ENCODE data around the gene TMEFF2. TPM values are rescaled to one million over a fixed set of nuclear protein-coding genes. Genes with fewer than 3 reads are reported as not detected.

The TMEFF2 gene
- total and polyA plus RNA-seq, 3 experiments from 2014 or later, result not detected

DNA sequence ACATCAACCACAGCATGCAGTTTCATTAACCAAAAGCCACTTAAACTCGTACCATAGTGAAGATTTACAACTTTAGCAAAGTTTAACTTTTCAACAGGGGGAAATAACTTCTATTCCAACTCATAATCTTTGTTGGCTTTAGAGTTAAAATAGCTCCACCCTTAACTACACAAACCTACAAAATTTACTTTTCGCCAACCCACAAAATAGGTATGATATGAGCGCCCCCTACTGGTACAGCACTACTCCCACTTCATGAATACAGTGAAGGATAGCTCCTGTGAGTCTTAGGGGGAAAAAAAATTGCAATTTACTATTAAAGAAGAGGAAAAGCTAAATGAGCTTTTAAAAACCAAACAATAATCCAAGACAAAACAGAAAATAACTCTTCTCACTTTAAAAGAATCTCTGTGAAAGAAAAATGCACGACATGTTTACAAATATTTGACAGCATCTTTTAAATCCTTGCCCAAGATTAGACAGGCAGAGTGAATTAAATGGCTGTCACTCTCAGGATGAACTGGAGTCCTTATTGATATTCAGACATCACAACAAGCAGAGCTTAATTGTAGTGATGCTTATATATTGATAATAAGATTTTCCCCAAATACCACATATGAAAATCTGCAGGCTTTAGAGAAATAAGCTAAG, 32.2 kb downstream of the TMEFF2 start:
- peak overlapping the region; percentile 16 for H3K4me3 ChIP-seq (ENCODE audit: low read length)
- ChIA-PET CTCF (interaction anchor here (0.8 to 2.1 kb wide), 24 partner anchors 8 to 998 kb away, joined by 3 to 77 read pairs (median 5); partner anchors contain the start of gene TMEFF2), POLR2A (no interaction called here)

GRCh38 chr2:192161656-192162290, 33.0 kb downstream of the TMEFF2 start:
- POLR2A ChIA-PET, result no interaction called here
- H3K27me3 ChIP-seq (ENCODE audit: insufficient read depth, low read length, poor library complexity, severe bottlenecking), result no peaks in the 10 kb centered on the region

More for the DNA sequence above, 32.2 kb downstream of the TMEFF2 start:
- no peaks in the 10 kb centered on the region for H3K27me3 ChIP-seq (ENCODE audit: insufficient read depth, low read length, poor library complexity, severe bottlenecking)
- peak; percentile 45 to 63 (median 49) for DNase-seq
- Mint-ChIP-seq H3K4me1 (peaks cover 7 to 8% (median 8%) of the 10 kb centered on the region in 3 donors), H3K27ac (no peak overlapping the region), H3K9me3 (no peaks in the 10 kb centered on the region), H3K4me3 (no peak overlapping the region), H3K36me3 (no peaks in the 10 kb centered on the region), H3K27me3 (peaks cover 3 to 32% of the 10 kb centered on the region in 2 donors)
- H3K4me1 ChIP-seq (ENCODE audit: insufficient read depth, low read length), result peaks cover 10% of the 10 kb centered on the region
- no peaks in the 10 kb centered on the region for H3K36me3 ChIP-seq (ENCODE audit: insufficient read depth, low read length)
- H3K27ac ChIP-seq (ENCODE audit: low read depth, low read length), result no peak overlapping the region
- H3K9me3 ChIP-seq (ENCODE audit: low read length), result no peaks in the 10 kb centered on the region

DNA sequence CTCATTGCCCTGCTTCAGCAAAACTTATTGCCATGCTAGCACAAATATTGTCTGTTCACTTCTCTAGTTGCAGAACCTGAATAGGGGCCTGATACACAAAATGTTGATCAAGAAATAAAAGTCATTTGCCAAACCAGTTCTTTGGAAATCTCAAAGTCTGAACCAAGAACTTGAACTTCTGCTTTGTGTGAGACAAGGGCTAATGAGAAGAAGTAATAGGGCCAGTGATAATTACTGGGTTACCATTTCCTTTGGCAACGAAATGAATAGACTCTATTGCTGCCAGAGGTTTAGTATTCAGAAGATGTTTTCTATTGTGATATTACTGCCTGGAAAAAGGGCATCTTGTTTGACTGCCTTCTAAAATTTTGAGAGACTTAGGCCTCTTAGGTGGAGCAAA, 35.0 kb downstream of the TMEFF2 start:
- no peak for DNase-seq
- Mint-ChIP-seq H3K36me3 (no peaks in the 10 kb centered on the region), H3K4me1 (peaks cover 7 to 8% (median 8%) of the 10 kb centered on the region in 3 donors), H3K4me3 (no peak overlapping the region), H3K9me3 (no peaks in the 10 kb centered on the region), H3K27me3 (peaks cover 3 to 13% of the 10 kb centered on the region in 2 donors), H3K27ac (no peak overlapping the region)
- ChIA-PET POLR2A (no interaction called here), CTCF (interaction anchor here (1.0 kb wide), 1 partner anchor 605 kb away, joined by 3 read pairs; no protein-coding TSS in a partner anchor)
- Histone ChIP-seq H3K36me3 (ENCODE audit: insufficient read depth, low read length) (no peaks in the 10 kb centered on the region), H3K27me3 (ENCODE audit: insufficient read depth, low read length, poor library complexity, severe bottlenecking) (no peaks in the 10 kb centered on the region), H3K4me3 (ENCODE audit: low read length) (no peak overlapping the region), H3K4me1 (ENCODE audit: insufficient read depth, low read length) (peaks cover 10% of the 10 kb centered on the region), H3K9me3 (ENCODE audit: low read length) (no peaks in the 10 kb centered on the region), H3K27ac (ENCODE audit: low read depth, low read length) (no peak overlapping the region)

More at GRCh38 chr2:192161656-192162290, 33.0 kb downstream of the TMEFF2 start:
- Mint-ChIP-seq H3K9me3 (no peaks in the 10 kb centered on the region), H3K4me3 (no peak overlapping the region), H3K36me3 (no peaks in the 10 kb centered on the region), H3K4me1 (peaks cover 7 to 8% (median 8%) of the 10 kb centered on the region in 3 donors), H3K27me3 (peaks cover under 1 to 26% of the 10 kb centered on the region in 2 donors), H3K27ac (peak overlapping the region in 1 of 8 donors; percentile 55)
- no peak overlapping the region for H3K27ac ChIP-seq (ENCODE audit: low read depth, low read length)
- DNase-seq, result no peak
- no peaks in the 10 kb centered on the region for H3K9me3 ChIP-seq (ENCODE audit: low read length)
- H3K4me1 ChIP-seq (ENCODE audit: insufficient read depth, low read length), result peaks cover 10% of the 10 kb centered on the region
- CTCF ChIA-PET, result interaction anchor here (0.8 to 2.1 kb wide), 23 partner anchors 8 to 997 kb away, joined by 3 to 77 read pairs (median 5); partner anchors contain the start of gene TMEFF2
- no peaks in the 10 kb centered on the region for H3K36me3 ChIP-seq (ENCODE audit: insufficient read depth, low read length)
- peak overlapping the region; percentile 16 for H3K4me3 ChIP-seq (ENCODE audit: low read length)

DNA sequence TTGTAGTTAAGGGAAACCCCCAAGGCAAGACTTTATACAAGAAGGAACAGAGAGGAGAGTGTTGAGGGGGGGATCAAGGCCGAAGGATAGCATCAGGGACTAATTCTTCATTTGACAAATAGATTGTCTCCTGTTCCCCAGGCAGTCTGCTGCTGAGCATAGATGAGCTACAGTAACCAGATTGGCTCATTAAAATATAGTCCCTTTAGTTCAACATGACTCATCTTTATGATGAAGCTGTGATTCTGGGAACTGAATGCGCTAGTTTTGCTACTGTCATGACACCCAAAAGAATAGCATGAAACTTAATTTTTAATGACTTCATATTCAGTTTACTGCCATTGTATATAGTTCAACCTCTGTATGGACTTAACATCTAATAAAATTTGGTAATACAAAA, 35.5 kb downstream of the TMEFF2 start:
- Mint-ChIP-seq H3K27ac (no peak overlapping the region), H3K4me3 (no peak overlapping the region), H3K4me1 (peaks cover 7 to 8% (median 8%) of the 10 kb centered on the region in 3 donors), H3K9me3 (no peaks in the 10 kb centered on the region), H3K27me3 (peaks cover 8 to 14% of the 10 kb centered on the region in 2 donors), H3K36me3 (no peaks in the 10 kb centered on the region)
- Histone ChIP-seq H3K27ac (ENCODE audit: low read depth, low read length) (no peak overlapping the region), H3K36me3 (ENCODE audit: insufficient read depth, low read length) (no peaks in the 10 kb centered on the region), H3K4me3 (ENCODE audit: low read length) (no peak overlapping the region), H3K9me3 (ENCODE audit: low read length) (no peaks in the 10 kb centered on the region), H3K27me3 (ENCODE audit: insufficient read depth, low read length, poor library complexity, severe bottlenecking) (no peaks in the 10 kb centered on the region), H3K4me1 (ENCODE audit: insufficient read depth, low read length) (peaks cover 10% of the 10 kb centered on the region)
- ChIA-PET POLR2A (no interaction called here), CTCF (no interaction called here)
- DNase-seq, result no peak

- Histone ChIP-seq H3K27me3 (ENCODE audit: insufficient read depth, low read length, poor library complexity, severe bottlenecking) (no peaks in the 10 kb centered on the region), H3K4me1 (ENCODE audit: insufficient read depth, low read length) (peaks cover 10% of the 10 kb centered on the region), H3K36me3 (ENCODE audit: insufficient read depth, low read length) (no peaks in the 10 kb centered on the region), H3K27ac (ENCODE audit: low read depth, low read length) (no peak overlapping the region), H3K4me3 (ENCODE audit: low read length) (no peak overlapping the region), H3K9me3 (ENCODE audit: low read length) (no peaks in the 10 kb centered on the region)
- POLR2A ChIA-PET, result no interaction called here
- H3K27me3 Mint-ChIP-seq, result peaks cover 10 to 20% of the 10 kb centered on the region in 2 donors
- H3K36me3 Mint-ChIP-seq, result no peaks in the 10 kb centered on the region
- H3K27ac Mint-ChIP-seq, result no peak overlapping the region
- DNase-seq, result no peak
- peaks cover 7 to 8% (median 8%) of the 10 kb centered on the region in 3 donors for H3K4me1 Mint-ChIP-seq
- CTCF ChIA-PET, result interaction anchor here (1.1 kb wide), 1 partner anchor 602 kb away, joined by 3 read pairs; no protein-coding TSS in a partner anchor
- H3K9me3 Mint-ChIP-seq, result no peaks in the 10 kb centered on the region
- H3K4me3 Mint-ChIP-seq, result no peak overlapping the region
These were observed 37.0 kb downstream of the TMEFF2 start for GRCh38 chr2:192157776-192158175.

- ChIA-PET POLR2A (no interaction called here), CTCF (interaction anchor here (1.8 kb wide), 1 partner anchor 601 kb away, joined by 8 read pairs; no protein-coding TSS in a partner anchor)
- Histone ChIP-seq H3K4me3 (ENCODE audit: low read length) (no peak overlapping the region), H3K9me3 (ENCODE audit: low read length) (no peaks in the 10 kb centered on the region), H3K27ac (ENCODE audit: low read depth, low read length) (no peak overlapping the region), H3K4me1 (ENCODE audit: insufficient read depth, low read length) (no peaks in the 10 kb centered on the region), H3K27me3 (ENCODE audit: insufficient read depth, low read length, poor library complexity, severe bottlenecking) (no peaks in the 10 kb centered on the region), H3K36me3 (ENCODE audit: insufficient read depth, low read length) (no peaks in the 10 kb centered on the region)
- Mint-ChIP-seq H3K27me3 (peaks cover 12 to 32% of the 10 kb centered on the region in 2 donors), H3K4me1 (no peaks in the 10 kb centered on the region), H3K4me3 (no peak overlapping the region), H3K9me3 (no peaks in the 10 kb centered on the region), H3K27ac (no peak overlapping the region), H3K36me3 (no peaks in the 10 kb centered on the region)
- DNase-seq, result no peak
These were observed 39.1 kb downstream of the TMEFF2 start for GRCh38 chr2:192155511-192156118.

- DNase-seq, result no peak
- Histone ChIP-seq H3K27me3 (ENCODE audit: insufficient read depth, low read length, poor library complexity, severe bottlenecking) (no peaks in the 10 kb centered on the region), H3K4me1 (ENCODE audit: insufficient read depth, low read length) (no peaks in the 10 kb centered on the region), H3K36me3 (ENCODE audit: insufficient read depth, low read length) (no peaks in the 10 kb centered on the region), H3K9me3 (ENCODE audit: low read length) (no peaks in the 10 kb centered on the region), H3K27ac (ENCODE audit: low read depth, low read length) (no peak overlapping the region), H3K4me3 (ENCODE audit: low read length) (no peak overlapping the region)
- Mint-ChIP-seq H3K27me3 (peaks cover 12 to 35% of the 10 kb centered on the region in 2 donors), H3K9me3 (no peaks in the 10 kb centered on the region), H3K4me1 (no peaks in the 10 kb centered on the region), H3K4me3 (no peak overlapping the region), H3K36me3 (no peaks in the 10 kb centered on the region), H3K27ac (no peak overlapping the region)
- CTCF ChIA-PET, result interaction anchor here (1.7 kb wide), 1 partner anchor 9 kb away, joined by 6 read pairs; no protein-coding TSS in a partner anchor
- POLR2A ChIA-PET, result no interaction called here
These were observed 41.2 kb downstream of the TMEFF2 start for GRCh38 chr2:192153561-192153960.

GRCh38 chr2:192151853-192152252, 42.9 kb downstream of the TMEFF2 start:
- Mint-ChIP-seq H3K27me3 (peaks cover 12 to 31% of the 10 kb centered on the region in 2 donors), H3K27ac (no peak overlapping the region), H3K4me1 (no peaks in the 10 kb centered on the region), H3K36me3 (no peaks in the 10 kb centered on the region), H3K9me3 (no peaks in the 10 kb centered on the region), H3K4me3 (no peak overlapping the region)
- ChIA-PET CTCF (no interaction called here), POLR2A (no interaction called here)
- Histone ChIP-seq H3K27ac (ENCODE audit: low read depth, low read length) (no peak overlapping the region), H3K27me3 (ENCODE audit: insufficient read depth, low read length, poor library complexity, severe bottlenecking) (no peaks in the 10 kb centered on the region), H3K36me3 (ENCODE audit: insufficient read depth, low read length) (no peaks in the 10 kb centered on the region), H3K9me3 (ENCODE audit: low read length) (no peaks in the 10 kb centered on the region), H3K4me1 (ENCODE audit: insufficient read depth, low read length) (no peaks in the 10 kb centered on the region), H3K4me3 (ENCODE audit: low read length) (no peak overlapping the region)
- no peak for DNase-seq
